SHP77 treated with DMSO at 0.1 percent for 48 hours (cell line): ENCODE measurements around the gene ZNF277.

Experiments used
- DNase-seq: peaks from one replicate; lab custom pipeline; 2025; lab: John Stamatoyannopoulos, UW

ZNF277 gene, protein sequence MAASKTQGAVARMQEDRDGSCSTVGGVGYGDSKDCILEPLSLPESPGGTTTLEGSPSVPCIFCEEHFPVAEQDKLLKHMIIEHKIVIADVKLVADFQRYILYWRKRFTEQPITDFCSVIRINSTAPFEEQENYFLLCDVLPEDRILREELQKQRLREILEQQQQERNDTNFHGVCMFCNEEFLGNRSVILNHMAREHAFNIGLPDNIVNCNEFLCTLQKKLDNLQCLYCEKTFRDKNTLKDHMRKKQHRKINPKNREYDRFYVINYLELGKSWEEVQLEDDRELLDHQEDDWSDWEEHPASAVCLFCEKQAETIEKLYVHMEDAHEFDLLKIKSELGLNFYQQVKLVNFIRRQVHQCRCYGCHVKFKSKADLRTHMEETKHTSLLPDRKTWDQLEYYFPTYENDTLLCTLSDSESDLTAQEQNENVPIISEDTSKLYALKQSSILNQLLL

GRCh38 chr7:112206238-112206990 is at the start of gene ZNF277, which contains the start of gene DOCK4:
TSS of gene ZNF277 (plus strand) at chr7:112206695. CDS start at chr7:112206717, 22 bp downstream.
TSS of gene DOCK4 (minus strand) at chr7:112206399. CDS start at chr7:112206138, 261 bp downstream.
- peak; percentile 97 for DNase-seq

GRCh38 chr7:112157072-112157471 is 49.4 kb upstream of the ZNF277 start:
- DNase-seq, result no peak

- DNase-seq, result no peak
Observed at GRCh38 chr7:112159351-112159750, 47.1 kb upstream of the ZNF277 start.

DNA sequence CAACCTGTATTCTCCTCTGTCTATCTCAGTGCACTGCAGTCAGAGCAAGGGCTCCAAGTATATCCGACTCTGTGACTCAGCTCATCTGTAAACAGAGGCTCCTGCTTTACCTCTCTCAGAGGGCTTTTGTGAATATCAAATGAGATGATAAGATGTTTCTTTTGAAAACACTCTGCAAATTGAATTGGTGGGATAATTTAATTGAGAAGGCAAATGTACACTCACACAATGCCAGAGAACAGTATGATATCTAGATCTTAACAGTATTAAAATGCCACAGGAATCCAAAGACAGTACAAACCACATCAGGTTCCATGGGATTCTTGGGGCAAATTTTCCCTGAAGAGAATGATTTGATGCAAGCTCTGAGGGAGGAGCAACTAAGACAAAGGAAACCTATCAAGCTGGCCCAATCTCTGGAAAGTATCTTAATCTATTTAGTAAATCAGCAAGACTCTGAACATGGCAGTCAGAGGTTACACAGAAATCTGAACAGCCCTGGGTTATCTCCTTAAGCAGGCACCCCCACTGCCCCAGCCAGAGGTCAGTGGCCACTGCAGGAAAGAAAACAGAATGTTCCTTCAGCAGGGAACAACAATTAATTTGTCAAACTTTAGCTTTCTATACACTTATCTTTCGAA is 46.2 kb upstream of the ZNF277 start:
- DNase-seq, result no peak

GRCh38 chr7:112160771-112161150 is 45.7 kb upstream of the ZNF277 start:
- no peak for DNase-seq

DNA sequence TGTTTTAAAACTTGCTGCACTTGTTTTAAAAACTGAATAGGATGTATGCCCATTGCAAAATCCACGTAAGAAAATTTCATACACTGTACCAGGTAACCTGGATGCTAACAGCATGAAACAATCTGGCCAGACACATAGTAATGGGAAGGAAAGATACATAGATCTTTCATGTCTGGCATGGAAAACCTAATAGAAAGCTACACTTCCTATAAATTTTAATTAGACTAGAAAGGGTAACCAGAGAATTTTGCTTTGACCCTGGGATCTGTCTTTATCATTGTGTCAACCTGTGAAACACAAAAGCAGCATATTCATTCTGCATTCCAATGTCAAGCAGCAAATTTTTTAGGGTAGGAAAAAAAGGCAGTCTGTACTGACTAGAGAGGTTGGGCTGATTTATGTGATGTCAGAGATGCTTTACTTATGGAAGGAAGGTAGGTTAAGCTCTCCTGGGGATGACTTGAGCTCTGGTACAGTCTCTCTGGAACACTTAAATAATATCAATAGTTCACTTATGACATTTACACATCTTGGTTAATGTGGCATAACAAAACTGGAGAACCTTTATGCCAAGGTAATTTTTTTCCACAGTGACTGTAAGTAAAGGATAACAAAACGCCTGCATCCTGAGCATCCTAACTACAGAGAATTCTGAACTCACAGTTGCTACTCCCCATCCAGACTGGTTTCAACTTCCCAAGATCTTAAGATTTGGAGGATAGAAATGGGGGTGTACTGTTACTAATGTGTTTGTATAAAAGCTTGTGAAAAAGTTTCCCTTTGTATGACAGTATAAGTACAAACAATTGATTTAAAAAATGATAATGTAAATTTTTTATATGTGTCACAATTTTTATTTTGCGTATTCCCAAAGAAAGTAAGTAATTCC is 45.0 kb upstream of the ZNF277 start:
- no peak for DNase-seq

DNA sequence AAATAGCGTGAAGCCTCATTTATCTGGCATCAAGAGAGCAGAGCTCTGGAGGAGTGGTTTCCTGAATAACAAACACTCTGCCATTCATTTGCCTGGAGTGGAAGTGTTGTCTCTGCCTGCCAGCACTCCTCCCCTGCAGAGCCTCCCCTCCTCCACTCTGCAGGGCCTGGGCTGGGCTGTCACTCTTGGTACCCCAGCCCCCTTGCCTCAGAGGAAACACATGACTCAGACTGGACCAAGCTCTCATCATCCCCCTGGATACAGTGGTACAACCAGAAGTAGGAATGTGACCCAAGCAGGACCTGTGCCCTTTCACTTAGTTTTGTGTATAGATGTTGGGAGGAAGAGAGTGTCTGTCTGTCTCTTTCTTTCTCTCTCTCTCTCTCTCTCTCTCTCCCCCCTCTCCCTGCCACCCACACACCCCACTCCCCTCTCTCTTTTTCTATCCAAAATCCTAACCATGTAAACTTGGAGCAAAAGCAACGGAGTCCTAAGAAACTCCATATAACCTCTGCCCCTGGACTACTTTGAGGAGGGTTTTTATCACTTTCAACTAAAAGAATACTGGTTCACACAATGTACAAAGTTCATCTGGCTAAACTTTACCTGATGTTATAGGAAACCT is 44.2 kb upstream of the ZNF277 start:
- peak; percentile 23 for DNase-seq

GRCh38 chr7:112162784-112163506 is 43.5 kb upstream of the ZNF277 start:
- no peak for DNase-seq

DNA sequence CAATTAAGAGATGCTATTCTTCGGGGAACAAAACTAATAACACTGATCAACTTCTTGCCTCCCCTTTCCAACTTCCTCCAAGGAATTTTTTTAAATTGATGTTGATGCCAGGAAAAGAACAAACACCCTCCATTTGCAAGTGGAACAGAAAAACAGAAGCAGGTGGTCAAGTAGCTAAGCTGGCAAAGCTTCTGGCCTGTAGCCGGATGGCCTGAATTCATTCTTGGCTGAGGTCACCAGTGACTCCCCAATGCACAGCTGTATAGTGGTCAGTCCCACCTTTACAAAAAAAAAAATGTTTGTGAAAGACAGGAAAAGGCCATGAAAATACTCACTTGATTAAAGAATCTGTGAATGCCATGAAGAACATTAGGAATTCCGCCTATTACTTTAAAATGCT is 39.3 kb upstream of the ZNF277 start:
- DNase-seq, result no peak

GRCh38 chr7:112168915-112169314 is 37.6 kb upstream of the ZNF277 start:
- no peak for DNase-seq

DNA sequence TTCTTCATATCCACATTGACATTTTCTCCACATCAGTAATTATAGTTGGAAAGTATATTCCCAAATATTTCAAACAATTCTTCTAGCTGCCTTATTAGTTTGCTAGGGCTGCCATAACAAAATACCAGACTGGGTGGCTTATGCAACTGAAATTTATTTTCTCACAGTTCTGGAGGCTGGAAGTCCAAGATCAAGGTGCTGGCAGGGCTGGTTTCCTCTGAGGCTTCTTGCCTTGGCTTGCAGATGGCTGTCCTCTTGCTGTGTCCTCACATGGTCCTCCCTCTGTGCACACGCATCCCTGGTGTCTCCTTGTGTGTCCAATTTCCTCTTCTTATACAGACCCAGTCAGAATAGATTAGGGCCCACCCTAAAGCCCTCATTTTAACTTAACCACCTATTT is 34.8 kb upstream of the ZNF277 start:
- DNase-seq, result no peak

- DNase-seq, result no peak
Observed at GRCh38 chr7:112172870-112173567, 33.5 kb upstream of the ZNF277 start.

DNA sequence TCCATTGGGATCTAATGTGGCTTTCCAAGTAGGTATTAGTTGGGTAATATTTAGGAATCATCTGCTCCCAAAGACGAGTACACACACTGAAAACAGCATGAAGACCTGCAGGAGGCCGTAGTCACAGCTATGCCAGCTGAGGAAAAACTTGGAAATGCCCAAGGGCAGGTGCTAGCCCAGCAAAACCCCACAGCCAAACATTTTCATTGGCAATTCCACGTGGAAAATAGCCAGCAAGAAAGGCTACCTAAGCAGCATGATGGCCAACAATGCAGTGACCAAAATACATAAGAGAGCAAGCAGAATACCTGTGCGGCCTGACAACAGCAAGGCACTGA is 33.0 kb upstream of the ZNF277 start:
- DNase-seq, result no peak

GRCh38 chr7:112174192-112174591 is 32.3 kb upstream of the ZNF277 start:
- DNase-seq, result no peak

DNA sequence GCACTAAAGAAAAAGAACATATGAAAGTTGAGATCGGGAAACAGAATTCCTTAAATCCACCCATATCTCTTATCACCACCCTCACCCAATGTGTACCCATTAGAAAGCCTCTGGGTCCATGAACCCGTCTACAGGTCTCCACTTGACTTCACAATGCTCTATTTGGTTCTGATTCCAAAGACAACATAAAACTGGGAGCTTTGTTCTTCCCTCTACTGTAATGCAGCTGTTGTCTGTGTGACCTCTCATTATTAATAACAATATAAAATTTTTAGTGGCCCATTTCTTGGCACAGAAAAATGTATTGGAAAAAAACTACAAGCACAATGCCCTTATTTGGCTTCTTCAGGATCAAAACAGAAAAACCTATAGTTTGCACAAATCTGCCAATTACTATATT is 30.3 kb upstream of the ZNF277 start:
- no peak for DNase-seq

DNA sequence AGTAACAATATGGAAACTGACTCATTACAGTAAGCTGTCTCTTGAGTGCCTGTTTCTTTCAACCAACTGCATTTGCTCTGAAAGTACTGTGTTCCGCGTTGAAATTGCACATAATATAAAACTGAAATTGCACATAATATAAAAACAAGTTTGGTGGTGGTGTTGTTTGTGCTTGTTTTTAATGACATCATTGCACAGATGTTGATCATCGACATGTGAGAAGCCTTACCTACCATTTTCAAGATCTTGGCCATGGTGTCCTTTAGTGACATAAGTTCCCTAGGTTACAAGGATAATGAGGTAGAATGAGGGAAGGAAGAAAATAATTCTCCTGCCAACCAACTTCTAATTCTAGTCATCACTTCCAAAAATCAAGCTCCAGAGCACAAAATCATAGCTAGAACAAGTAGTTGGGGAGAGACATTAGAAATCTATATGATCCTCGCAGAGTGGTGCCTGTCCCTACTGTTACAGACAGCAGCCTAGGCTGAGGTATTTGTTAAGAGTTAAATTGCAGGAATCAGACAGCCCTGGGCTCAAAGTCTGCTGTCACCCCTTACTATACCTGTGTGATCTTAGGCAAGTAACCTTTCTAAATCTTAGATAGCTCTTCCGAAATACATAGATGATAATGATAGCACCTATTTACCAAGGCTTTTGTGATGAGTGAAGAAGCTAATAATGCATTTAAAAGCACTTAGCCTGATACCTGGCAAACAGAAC is 29.6 kb upstream of the ZNF277 start:
- DNase-seq, result no peak

DNA sequence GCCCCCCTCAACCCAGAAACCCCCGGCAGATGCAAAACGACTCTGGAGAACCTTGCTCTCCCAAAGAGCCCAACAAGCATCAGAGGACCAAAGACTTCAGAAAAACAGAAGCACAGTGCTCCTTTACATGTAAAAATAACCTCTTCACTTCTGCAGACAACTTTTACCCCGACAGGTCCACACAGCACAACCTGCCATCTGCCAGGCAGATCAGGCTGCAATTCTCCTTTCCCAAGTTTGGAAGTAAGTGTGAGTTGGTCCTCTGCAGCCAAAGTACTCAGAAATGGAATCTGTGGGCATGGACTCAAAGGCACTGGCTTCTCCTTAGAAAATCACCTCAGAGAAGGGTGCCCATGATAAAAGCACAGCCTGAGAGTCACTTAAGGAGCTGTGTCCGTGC is 26.3 kb upstream of the ZNF277 start:
- no peak for DNase-seq

- no peak for DNase-seq
Observed at GRCh38 chr7:112182749-112183148, 23.7 kb upstream of the ZNF277 start.

DNA sequence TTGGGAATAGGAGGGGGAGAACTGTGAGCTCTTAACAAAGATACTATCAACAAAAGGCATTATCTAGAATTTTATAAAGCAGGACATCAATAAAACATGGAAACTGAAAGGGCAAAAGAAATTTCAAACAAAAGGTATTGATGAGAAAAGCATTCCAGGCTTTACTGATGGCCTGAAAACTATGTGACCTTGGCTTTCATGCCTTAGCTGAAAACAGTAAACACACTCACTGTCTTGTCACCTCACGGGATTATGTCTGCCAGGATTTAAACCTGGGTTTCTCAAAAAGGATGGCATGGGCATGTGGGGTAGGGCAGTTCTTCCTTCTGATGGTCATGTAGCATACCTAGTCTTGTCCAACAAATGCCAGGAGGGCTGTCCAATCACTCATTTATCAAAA is 23.2 kb upstream of the ZNF277 start:
- no peak for DNase-seq
